Measurements from ENCODE around the gene LEPROT. TPM values are rescaled to one million over a fixed set of nuclear protein-coding genes. Genes with fewer than 3 reads are reported as not detected.
"Not testable (repeated sequence)": the region's sequence is repeated elsewhere in the genome, so short reads cannot be mapped to it uniquely, and the experiment has no call there.

The LEPROT gene
- total RNA-seq, 1 donor from 2014 or later: 86.1 TPM

DNA sequence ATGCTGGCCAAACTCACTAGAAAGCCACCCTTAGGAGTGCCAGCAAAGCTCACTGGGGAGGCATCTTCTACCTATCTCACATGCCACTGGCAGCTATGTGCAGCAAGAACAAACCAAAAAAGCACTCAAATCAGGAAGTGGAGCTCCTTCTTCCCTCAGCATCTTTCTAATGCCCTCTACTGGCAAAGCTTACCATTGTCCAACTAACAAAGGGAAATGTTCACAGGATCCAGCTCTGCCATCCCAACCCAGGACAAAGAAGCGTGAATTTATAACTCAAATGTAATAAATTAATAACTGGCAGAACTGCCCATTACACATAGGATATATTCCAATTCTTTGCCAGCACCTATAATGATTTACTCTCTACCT, 38.9 kb downstream of the LEPROT start:
- no peak overlapping the region for H3K4me3 Mint-ChIP-seq (ENCODE audit: unreplicated experiment)
- DNase-seq (ENCODE audit: low spot score): no peak
- peaks cover 6% of the 10 kb centered on the region for H3K4me1 Mint-ChIP-seq (ENCODE audit: unreplicated experiment)
- H3K27ac Mint-ChIP-seq (ENCODE audit: unreplicated experiment): peak overlapping the region; percentile 18
- TF ChIP-seq, protein P1, sequence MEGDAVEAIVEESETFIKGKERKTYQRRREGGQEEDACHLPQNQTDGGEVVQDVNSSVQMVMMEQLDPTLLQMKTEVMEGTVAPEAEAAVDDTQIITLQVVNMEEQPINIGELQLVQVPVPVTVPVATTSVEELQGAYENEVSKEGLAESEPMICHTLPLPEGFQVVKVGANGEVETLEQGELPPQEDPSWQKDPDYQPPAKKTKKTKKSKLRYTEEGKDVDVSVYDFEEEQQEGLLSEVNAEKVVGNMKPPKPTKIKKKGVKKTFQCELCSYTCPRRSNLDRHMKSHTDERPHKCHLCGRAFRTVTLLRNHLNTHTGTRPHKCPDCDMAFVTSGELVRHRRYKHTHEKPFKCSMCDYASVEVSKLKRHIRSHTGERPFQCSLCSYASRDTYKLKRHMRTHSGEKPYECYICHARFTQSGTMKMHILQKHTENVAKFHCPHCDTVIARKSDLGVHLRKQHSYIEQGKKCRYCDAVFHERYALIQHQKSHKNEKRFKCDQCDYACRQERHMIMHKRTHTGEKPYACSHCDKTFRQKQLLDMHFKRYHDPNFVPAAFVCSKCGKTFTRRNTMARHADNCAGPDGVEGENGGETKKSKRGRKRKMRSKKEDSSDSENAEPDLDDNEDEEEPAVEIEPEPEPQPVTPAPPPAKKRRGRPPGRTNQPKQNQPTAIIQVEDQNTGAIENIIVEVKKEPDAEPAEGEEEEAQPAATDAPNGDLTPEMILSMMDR (IDR thresholded peaks at IDR 0.05; ENCODE audit: unreplicated experiment): no peak
- peaks cover 1% of the 10 kb centered on the region for H3K27me3 Mint-ChIP-seq (ENCODE audit: unreplicated experiment)
- H3K36me3 Mint-ChIP-seq (ENCODE audit: low read depth, unreplicated experiment): peaks cover 12% of the 10 kb centered on the region
- peaks cover 7% of the 10 kb centered on the region for H3K9me3 Mint-ChIP-seq (ENCODE audit: unreplicated experiment)

DNA sequence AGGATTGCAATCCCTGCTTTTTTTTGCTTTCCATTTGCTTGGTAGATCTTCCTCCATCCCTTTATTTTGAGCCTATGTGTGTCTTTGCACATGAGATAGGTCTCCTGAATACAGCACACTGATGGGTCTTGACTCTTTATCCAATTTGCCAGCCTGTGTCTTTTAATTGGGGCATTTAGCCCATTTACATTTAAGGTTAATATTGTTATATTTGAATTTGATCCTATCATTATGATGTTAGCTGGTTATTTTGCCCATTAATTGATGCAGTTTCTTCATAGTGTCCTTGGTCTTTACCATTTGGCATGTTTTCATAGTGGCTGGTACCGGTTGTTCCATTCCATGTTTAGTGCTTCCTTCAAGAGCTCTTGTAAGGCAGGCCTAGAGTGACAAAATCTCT, 45.4 kb downstream of the LEPROT start:
- not testable (repeated sequence) for H3K36me3 Mint-ChIP-seq (ENCODE audit: low read depth, unreplicated experiment); H3K27me3 Mint-ChIP-seq (ENCODE audit: unreplicated experiment); H3K4me1 Mint-ChIP-seq (ENCODE audit: unreplicated experiment); H3K4me3 Mint-ChIP-seq (ENCODE audit: unreplicated experiment); H3K27ac Mint-ChIP-seq (ENCODE audit: unreplicated experiment); DNase-seq (ENCODE audit: low spot score); H3K9me3 Mint-ChIP-seq (ENCODE audit: unreplicated experiment)

- H3K27ac Mint-ChIP-seq (ENCODE audit: unreplicated experiment): no peak overlapping the region
- no peak for DNase-seq (ENCODE audit: low spot score)
These were observed 47.1 kb downstream of the LEPROT start for GRCh38 chr1:65467536-65467935.

DNA sequence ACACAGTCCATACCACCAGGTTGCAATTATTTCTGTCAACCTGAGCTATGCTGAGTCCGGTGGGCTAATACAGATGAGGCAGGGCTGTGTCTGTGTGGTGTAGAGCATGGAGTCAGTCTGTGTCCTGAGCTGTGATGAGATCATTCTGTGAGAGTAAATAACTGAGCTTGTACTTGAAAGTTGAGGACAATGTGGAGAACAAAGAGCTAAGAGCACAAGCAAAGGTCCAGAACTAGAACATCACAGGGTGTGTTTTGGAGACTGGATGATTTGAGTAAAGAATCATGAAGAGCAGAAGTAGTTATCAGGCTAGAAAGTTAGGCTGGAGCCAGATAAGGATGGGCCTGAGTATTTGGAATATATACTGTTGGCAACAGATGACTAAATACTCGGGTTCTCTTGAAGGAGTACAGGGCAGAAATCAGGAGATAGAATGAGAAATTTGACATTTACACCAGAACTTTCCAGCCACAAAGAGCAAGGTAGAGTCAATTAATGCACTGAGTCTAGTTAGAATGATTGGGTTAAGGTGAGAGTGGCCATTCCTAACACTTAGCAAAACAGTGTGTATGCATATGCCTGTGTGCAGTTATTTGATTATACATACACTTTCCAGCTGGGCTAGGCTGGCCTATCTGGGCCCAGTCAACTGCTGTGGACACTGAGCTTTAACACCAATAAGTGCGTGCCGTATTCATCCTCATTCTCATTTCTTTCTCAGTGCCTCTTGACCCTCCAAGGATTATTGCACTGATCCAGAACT, 48.8 kb downstream of the LEPROT start:
- no peaks in the 10 kb centered on the region for H3K9me3 Mint-ChIP-seq (ENCODE audit: unreplicated experiment)
- H3K27ac Mint-ChIP-seq (ENCODE audit: unreplicated experiment): no peak overlapping the region
- no peaks in the 10 kb centered on the region for H3K36me3 Mint-ChIP-seq (ENCODE audit: low read depth, unreplicated experiment)
- no peak for DNase-seq (ENCODE audit: low spot score)
- H3K27me3 Mint-ChIP-seq (ENCODE audit: unreplicated experiment): no peaks in the 10 kb centered on the region
- no peaks in the 10 kb centered on the region for H3K4me1 Mint-ChIP-seq (ENCODE audit: unreplicated experiment)
- TF ChIP-seq, protein P1 (IDR thresholded peaks at IDR 0.05; ENCODE audit: unreplicated experiment): no peak
- no peak overlapping the region for H3K4me3 Mint-ChIP-seq (ENCODE audit: unreplicated experiment)

More at GRCh38 chr1:65467536-65467935, 47.1 kb downstream of the LEPROT start:
- Mint-ChIP-seq H3K4me1 (ENCODE audit: unreplicated experiment) (no peaks in the 10 kb centered on the region), H3K36me3 (ENCODE audit: low read depth, unreplicated experiment) (no peaks in the 10 kb centered on the region), H3K4me3 (ENCODE audit: unreplicated experiment) (no peak overlapping the region), H3K27me3 (ENCODE audit: unreplicated experiment) (no peaks in the 10 kb centered on the region), H3K9me3 (ENCODE audit: unreplicated experiment) (no peaks in the 10 kb centered on the region)
- TF ChIP-seq, protein P1 (IDR thresholded peaks at IDR 0.05; ENCODE audit: unreplicated experiment): no peak

DNA sequence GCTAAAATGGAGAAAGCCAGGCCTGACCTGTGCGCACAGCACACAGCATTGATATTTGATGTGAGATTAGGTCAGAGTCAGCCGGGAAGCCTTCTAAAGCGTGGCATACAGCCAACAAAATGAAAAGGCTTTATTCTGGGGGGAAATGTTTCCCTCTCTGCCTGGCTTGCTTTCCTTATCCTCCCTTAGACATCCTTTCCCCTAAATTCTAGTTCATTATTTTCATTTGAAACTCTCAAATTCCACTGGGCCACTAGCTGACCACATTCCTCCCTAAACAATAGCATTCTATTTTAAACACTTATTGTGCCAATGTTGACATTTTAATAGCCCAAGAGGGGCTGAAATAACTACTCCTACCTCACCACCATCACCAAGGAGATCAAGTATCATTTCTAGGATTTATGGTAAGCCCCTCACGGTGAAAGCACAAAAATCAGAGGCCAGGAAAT, 49.4 kb downstream of the LEPROT start:
- Mint-ChIP-seq H3K27me3 (ENCODE audit: unreplicated experiment) (no peaks in the 10 kb centered on the region), H3K4me3 (ENCODE audit: unreplicated experiment) (no peak overlapping the region), H3K27ac (ENCODE audit: unreplicated experiment) (no peak overlapping the region), H3K4me1 (ENCODE audit: unreplicated experiment) (no peaks in the 10 kb centered on the region), H3K36me3 (ENCODE audit: low read depth, unreplicated experiment) (no peaks in the 10 kb centered on the region), H3K9me3 (ENCODE audit: unreplicated experiment) (no peaks in the 10 kb centered on the region)
- DNase-seq (ENCODE audit: low spot score): no peak
- TF ChIP-seq, protein P1 (IDR thresholded peaks at IDR 0.05; ENCODE audit: unreplicated experiment): no peak
